Pulmonary artery endothelial cell (primary cell): ENCODE results near the gene ADGRL3. TPM values are rescaled to one million over a fixed set of nuclear protein-coding genes. Genes with fewer than 3 reads are reported as not detected.
"Not testable (repeated sequence)": the region's sequence is repeated elsewhere in the genome, so short reads cannot be mapped to it uniquely, and the experiment has no call there.

ENCODE experiments used
- DNase-seq: peaks from one replicate; pipeline ENCODE4 v3.0.0-alpha.2; 2011; ENCODE audit warnings: low read depth, low spot score
- total RNA-seq: library from RNA; depleted of rRNA; stranded (reverse); fragments of >200 nt; gene quantifications from 2 replicates; pipeline ENCODE4 v1.2.3, GENCODE V29; 2014

Gene ADGRL3
- total RNA-seq, 1 donor from 2014 or later, result not detected

DNA sequence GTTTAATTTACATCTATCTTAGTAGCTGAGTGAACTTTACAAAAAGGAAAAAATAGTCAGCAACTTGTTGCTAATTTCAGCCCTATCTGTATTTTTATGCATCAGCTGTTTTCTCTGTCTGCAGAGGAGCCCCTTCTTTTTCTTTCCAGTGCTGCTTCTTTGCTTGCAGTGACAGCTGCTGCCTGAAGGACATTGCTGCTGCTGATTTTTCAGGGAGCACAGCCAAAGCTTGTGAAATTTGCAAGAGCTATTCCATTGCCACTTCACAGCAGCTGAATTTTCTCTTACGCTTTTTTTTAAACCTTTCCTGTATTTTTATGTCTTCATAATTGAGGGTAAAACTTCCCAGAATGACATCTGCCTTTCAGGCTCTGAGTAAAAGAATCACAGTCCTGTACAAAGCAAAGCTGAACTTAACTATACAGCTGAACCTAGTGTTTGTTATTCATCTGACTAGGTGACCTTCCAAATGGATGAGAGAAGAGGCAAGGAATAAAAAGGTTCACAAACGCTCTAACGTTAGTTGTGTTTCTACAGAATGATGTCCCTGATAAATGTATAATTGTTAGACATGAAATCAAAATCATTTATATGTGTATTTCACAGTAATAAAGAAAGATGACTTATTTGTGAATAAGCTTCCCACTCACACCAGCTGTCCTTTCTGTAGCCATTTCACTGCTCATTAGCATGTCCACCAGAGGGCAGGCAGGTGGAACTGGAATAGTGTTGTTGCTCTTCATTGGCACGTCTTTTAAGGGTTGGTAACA is 541.4 kb downstream of the ADGRL3 start:
- no peak for DNase-seq

DNA sequence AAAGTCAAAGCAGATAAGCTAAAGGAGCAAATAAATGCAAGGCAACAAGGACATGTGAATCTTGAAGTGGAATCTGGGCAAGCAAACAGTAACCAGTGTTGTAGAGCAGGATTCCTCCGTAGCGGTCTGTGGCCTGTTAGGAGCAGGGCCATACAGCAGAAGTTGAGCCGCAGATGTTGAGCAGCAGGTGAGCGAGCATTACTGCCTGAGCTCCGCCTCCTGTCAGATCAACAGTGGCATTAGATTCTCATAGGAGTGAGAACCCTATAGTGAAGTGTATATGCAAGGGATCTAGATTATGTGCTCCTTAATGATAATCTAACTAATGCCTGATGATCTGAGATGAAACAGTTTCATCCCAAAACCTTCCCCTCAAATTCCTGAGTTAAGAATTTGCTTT is 550.7 kb downstream of the ADGRL3 start:
- no peak for DNase-seq

DNA sequence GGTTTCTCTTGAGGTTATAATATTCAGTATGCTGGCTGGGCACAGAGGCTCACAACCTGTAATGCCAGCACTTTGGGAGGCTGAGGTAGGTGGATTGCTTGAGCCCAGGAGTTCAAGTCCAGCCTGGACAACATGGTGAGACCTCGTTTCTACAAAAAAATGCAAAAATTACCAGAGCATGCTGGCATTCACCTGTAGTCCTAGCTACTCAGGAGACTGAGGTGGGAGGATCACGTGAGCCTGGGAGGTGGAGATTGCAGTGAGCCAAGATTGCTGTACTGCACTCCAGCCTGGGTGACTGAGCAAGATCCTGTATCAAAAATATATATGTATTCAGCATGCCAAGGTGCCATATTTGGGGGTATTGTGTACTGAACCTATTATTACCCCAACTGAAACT is 552.5 kb downstream of the ADGRL3 start:
- no peak for DNase-seq

DNA sequence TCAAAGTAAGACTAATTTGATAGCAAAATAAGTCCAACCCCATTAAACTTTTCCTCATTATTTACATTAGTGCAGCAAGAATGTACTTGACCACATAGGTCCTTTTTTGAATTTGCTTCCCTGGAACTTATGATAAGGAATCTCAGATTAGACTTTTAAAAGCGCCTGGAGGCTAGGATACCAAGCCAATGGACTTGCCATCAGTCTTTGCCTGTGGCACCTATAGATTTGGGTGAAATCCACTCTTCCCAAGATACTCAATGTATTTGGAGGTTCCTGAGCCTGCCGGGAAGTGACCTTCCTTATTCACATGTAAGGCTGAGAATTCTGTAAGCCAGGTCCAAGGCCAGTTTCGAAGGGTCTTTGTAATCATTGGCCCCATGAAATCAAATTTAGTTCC is 553.6 kb downstream of the ADGRL3 start:
- no peak for DNase-seq

DNA sequence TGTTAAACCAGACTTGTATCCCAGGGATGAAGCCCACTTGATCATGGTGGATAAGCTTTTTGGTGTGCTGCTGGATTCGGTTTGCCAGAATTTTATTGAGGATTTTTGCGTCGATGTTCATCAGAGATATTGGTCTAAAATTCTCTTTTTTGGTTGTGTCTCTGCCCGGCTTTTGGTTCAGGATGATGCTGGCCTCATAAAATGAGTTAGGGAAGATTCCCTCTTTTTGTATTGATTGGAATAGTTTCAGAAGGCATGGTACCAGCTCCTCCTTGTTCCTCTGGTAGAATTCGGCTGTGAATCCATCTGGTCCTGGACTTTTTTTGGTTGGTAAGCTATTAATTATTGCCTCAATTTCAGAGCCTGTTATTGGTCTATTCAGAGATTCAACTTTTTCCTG is 556.8 kb downstream of the ADGRL3 start:
- not testable (repeated sequence) for DNase-seq

DNA sequence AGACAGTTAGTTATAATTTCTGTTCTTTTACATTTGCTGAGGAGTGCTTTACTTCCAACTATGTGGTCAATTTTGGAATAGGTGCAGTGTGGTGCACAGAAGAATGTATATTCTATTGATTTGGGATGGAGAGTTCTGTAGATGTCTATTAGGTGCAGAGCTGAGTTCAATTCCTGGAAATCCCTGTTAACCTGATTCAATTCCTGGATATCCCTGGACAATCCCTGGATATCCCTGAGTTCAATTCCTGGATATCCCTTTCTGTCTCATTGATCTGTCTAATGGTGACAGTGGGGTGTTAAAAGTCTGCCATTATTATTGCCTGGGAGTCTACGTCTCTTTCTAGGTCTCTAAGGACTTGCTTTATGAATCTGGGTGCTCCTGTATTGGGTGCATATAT is 557.9 kb downstream of the ADGRL3 start:
- DNase-seq, result not testable (repeated sequence)

DNA sequence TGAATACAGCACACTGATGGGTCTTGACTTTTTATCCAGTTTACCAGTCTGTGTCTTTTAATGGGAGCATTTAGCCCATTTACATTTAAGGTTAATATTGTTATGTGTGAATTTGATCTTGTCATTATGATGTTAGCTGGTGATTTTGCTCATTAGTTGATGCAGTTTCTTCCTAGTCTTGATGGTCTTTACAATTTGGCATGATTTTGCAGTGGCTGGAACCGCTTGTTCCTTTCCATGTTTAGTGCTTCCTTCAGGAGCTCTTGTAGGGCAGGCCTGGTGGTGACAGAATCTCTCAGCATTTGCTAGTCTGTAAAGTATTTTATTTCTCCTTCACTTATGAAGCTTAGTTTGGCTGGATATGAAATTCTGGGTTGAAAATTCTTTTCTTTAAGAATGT is 558.5 kb downstream of the ADGRL3 start:
- DNase-seq, result not testable (repeated sequence)

DNA sequence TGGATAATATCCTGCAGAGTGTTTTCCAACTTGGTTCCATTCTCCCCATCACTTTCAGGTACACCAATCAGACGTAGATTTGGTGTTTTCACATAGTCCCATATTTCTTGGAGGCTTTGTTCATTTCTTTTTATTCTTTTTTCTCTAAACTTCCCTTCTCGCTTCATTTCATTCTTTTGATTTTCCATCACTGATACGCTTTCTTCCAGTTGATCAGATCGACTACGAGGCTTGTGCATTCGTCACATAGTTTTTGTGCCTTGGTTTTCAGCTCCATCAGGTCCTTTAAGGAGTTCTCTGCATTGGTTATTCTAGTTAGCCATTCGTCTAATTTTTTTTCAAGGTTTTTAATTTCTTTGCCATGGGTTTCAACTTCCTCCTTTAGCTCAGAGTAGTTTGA is 559.1 kb downstream of the ADGRL3 start:
- DNase-seq, result not testable (repeated sequence)

DNA sequence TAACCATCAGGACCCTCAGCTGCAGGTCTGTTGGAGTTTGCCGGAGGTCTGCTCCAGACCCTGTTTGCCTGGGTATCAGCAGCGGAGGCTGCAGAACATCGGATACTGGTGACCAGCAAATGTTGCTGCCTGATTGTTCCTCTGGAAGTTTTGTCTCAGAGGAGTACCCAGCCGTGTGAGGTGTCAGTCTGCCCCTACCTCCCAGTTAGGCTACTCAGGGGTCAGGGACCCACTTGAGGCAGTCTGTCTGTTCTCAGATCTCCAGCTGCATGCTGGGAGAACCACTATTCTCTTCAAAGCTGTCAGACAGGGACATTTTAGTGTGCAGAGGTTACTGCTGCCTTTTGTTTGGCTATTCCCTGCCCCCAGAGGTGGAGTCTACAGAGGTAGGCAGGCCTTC is 559.8 kb downstream of the ADGRL3 start:
- not testable (repeated sequence) for DNase-seq

DNA sequence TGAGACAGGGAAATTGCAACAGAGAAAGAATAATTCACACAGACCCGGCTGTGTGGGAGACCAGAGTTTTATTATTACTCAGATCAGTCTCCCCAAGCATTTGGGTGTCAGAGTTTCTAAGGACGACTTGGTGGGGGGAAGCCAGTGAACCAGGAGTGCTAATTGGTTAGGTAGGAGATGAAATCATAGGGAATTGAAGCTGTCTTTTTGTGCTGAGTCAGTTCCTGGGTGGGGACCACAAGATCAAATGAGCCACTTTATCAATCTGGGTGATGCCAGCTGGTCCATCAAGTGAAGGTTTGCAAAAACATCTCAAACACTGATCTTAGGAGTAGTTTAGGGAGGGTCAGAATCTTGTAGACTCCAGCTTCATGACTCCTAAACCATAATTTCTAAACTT is 560.7 kb downstream of the ADGRL3 start:
- DNase-seq, result no peak

DNA sequence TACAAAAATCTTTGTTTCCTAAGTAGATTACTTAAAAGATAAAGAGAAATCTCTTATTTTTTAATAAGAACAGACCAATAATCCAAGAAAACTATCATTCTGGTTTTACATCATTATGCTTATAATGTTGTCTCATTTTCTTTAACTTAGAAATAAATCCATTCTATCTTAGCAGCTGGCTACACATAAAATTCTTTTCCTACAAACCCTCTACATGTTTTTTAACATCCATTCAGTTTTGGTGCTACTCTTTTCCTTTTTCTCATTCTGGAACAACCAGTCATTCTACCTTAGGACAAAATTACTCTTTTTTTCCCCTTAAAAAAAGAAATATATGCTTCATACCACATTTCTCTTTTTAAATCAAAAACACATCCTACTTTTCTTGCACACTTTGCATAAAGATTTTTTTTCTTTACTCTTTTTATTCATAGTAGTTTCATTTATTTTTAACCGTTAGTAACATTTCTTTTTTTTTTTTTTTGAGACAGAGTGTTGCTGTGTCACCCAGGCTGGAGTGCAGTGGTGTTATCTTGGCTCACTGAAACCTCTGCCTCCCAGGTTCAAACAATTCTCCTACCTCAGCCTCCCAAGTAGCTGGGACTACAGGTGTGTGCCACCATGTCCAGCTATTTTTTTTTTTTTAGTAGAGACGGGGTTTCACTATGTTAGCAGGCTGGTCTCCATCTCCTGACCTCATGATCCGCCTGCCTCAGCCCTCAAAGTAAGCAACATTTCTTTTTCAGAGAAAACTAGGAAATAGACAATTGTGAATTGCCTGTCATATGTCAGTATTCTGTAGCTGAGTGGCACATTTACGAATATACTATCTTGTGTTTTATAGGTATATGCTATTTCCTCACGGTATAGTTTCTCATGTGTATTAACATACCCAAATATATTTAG is 562.8 kb downstream of the ADGRL3 start:
- no peak for DNase-seq

DNA sequence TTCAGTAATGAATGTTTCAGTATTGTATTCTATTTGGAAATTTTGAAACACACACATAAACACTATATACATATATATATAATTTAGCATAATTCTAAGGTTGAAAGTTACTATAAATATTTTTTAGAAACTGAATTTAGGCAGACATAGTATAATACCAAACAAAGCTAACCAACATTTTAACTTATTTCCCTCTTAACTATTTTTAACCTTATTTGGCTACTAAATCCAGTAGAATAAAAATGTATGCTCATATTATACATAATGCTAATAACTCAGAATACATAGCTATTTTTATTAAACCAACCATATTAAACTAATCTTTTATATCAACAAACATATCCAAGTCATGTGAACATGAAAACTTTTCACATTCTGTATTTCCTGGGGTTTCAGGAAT is 563.6 kb downstream of the ADGRL3 start:
- no peak for DNase-seq

DNA sequence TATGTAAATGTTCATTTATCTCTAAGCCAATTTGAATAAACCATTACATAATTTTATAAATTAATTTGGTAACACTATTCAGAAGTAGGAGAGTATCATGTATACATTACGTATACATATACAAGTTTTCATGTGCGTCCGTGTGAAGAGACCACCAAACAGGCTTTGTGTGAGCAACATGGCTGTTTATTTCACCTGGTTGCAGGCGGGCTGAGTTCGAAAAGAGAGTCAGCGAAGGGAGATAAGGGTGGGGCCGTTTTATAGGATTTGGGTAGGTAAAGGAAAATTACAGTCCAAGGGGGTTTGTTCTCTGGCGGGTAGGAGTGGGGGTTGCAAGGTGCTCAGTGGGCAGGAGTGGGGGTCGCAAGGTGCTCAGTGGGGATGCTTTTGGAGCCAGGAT is 564.0 kb downstream of the ADGRL3 start:
- not testable (repeated sequence) for DNase-seq

DNA sequence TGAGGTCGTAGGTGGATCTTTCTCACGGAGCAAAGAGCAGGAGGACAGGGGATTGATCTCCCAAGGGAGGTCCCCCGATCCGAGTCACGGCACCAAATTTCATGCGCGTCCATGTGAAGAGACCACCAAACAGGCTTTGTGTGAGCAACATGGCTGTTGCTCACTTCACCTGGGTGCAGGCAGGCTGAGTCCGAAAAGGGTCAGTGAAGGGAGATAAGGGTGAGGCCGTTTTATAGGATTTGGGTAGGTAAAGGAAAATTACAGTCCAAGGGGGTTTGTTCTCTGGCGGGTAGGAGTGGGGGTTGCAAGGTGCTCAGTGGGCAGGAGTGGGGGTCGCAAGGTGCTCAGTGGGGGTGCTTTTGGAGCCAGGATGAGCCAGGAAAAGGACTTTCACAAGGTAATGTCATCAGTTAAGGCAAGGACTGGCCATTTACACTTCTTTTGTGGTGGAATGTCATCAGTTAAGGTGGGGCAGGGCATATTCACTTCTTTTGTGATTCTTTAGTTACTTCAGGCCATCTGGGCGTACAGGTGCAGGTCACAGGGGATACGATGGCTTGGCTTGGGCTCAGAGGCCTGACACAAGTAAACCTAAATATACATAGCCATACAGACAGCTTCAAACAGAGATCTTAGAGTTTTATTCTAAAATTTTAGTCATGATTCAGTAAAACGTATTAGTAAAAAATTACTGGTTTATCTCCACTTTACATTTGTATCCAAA is 569.5 kb downstream of the ADGRL3 start:
- DNase-seq, result not testable (repeated sequence)

DNA sequence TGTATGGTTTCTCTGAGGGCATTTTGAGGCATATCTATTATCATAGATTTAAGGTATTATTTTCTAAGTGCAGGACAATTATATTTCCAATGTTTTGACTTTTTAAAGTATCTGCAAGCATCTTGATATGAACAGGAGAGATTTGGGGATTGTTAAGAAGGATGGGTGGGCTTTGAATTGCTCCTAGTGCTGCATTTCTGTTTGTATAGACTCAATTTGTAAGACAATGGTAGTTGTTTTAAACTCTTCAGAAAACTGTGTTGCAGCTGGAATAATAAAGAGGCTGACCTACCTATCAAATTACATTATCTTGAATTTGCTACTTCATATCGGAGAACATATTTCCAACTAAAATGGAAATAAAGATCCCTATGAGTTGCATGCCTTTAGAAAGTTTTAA is 570.3 kb downstream of the ADGRL3 start:
- DNase-seq, result no peak

DNA sequence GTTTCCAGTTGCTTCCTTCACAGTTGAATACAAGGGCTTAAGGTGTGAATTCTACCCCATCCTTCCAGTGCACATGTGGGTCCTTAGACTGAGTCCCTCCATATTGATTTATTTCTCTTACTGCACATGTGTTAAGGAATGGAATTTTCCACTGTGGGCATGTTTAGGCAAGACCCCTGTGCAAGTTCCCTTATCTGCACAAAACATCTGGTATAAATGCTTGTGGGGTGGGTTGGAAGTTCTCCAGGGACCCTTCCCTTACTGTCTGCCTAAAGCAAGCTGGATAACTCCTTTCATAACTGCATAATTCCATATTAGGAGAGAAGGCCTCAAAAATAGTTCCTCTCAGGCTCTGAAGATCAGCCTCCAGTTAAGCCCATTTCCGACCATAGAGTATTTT is 570.9 kb downstream of the ADGRL3 start:
- no peak for DNase-seq

DNA sequence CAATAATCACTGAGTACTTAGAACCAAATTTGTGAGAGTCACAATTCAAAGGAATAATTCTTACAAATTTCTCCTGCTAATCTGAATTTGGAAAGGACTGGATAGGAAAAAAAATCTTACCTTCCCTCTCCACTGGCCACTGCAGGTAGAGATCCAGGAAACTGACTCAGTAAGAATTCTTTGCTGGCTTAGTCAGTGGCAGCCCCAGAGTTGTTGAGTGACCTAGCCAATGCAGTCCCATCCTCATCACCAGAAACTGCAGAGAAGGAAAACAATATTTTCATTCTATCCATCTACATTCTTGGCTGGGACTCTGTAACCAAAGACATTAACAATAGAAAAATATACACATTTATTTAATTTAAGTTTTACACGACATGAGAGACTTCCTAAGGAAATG is 572.0 kb downstream of the ADGRL3 start:
- no peak for DNase-seq

DNA sequence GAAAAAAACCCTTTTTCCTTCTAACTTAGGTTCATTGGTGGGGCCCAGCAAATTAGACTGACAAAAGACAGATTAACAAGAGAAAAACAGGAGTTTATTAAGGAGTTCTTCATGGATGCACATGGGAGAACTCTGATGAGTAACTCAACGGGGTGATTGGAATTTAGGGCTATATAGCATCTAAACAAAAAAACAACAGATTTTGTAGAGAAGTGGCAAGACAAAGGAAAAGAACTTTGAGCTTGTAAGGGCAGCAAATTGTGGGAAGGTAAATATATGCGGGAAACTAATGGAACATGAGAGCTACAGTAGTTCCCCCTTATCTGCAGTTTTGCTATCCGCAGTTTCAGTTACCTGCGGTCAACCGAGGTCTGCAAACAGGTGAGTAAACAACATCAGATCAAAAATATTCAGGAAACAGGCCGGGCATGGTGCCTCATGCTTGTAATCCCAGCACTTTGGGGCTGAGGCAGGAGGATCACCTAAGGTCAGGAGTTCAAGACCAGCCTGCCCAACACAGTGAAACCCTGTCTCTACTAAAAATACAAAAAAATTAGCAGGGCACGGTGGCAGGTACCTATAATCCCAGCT is 573.6 kb downstream of the ADGRL3 start:
- no peak for DNase-seq

DNA sequence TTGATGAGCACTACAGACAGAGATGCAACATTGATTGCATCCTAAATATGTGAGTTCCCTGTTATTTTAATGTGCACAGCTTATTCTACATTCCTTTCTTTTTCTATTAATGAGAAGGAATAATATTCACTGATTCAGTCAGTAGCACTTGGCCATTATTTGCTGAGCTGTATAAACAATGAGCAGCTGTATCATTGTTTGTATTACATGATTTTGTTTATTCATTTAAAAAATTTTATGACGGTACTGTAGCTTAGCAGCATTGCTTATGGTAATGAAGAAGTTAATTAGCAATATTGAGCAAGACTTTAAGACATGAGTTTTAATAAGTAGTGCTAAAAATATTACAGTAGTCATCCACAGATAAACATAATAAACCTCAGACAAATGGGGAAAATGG is 582.0 kb downstream of the ADGRL3 start:
- DNase-seq, result no peak

DNA sequence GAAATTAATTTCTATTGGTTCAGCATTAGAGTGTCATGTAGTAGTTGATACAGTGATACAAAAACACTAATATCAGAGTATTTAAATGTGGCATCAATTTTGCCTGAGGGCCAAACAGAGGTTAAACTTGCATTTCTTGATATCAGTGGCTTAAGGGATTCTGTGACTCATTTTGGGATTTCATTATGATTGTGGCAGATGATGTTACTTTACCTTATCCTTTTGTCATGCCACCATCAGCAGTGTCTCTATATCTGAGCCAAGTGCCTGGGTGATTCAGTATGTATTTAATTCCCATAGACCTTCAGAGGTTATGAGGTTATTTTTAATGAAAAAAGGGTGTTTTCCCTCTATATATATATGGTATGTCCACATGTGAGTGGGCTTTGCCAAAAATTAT is 582.9 kb downstream of the ADGRL3 start:
- DNase-seq, result no peak

DNA sequence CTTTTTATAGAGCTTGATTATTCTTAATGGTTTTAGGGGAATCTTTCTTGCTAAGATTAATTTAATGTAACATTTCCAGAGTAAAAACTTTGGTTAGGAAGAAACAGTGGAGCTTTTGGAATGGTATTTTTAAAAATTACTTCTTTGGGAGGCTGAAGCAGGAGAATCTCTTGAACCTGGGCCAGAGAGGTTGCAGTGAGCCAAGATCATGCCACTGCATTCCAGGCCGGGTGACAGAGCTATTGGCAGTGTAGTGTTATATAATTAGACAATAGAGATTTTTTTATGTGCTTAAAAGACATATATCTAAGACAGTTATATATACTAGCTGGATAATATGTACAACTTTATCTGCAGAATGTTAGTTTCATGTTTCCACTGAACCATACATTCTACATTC is 585.6 kb downstream of the ADGRL3 start:
- DNase-seq, result no peak

DNA sequence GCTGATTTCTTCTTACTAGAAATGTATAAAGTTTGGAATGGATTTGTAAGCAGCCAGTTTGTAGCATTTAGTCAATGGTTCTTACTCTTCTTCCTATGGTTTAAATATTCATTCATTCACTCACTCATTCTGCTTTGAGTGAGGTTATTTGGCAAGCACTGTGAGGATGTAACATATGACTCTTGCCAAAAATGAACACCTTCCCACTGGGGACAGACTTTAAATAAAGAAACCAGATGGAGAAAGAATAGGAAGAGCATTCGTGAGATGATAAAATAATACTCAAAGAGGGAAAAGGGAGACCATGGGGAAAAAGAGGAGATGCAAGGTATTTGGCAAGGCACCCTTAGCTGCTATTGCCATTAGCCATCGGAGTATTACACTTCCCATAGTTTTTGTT is 586.1 kb downstream of the ADGRL3 start:
- DNase-seq, result no peak
